ENCODE results near the gene SSRP1. TPM values are rescaled to one million over a fixed set of nuclear protein-coding genes. Genes with fewer than 3 reads are reported as not detected.

The SSRP1 gene
- total and polyA plus RNA-seq, 2 experiments from 2014 or later, result 205 to 216 TPM

DNA sequence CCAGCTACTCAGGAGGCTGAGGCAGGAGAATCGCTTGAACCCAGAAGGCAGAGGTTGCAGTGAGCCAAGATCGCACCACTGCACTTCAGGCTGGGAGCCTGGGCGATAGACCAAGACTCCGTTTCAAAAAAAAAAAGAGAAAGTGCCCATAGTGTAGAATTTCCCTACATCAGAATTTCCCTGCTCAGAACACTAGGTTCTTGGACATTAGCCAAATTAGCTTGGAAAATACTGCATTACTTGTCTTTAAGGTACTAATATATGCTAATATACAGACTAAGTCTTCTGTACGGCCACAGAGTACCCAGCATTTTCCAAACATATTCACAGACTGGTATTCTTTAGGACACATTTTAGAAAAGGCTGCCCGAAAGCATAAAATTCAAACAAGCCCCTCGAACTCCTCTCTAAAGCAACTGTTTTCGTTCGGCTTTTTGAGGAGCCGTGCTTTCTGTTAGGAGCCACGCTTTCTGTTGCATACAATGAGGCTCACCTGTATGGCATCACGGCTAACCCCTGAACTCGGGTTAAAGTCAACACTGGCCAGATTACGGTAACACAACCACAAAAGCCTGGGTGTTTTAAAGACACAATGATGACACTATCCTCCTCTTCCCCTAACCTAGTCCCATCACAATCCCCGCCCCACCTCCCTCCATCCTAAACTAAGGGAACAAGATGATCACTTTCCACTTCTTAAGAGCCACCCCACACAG is 29.4 kb downstream of the SSRP1 start:
- Mint-ChIP-seq H3K4me3 (no peak overlapping the region), H3K27ac (no peak overlapping the region), H3K27me3 (ENCODE audit: insufficient read depth, low read depth, poor library complexity) (peaks cover 19% of the 10 kb centered on the region), H3K9me3 (no peaks in the 10 kb centered on the region; the same call in 2 of the 3 replicates), H3K4me1 (peaks cover 47% of the 10 kb centered on the region), H3K36me3 (ENCODE audit: low read depth) (peaks cover 81% of the 10 kb centered on the region)
- Histone ChIP-seq H3K27me3 (ENCODE audit: insufficient read depth) (no peaks in the 10 kb centered on the region), H3K4me1 (ENCODE audit: insufficient read depth) (peaks cover 7% of the 10 kb centered on the region), H2AFZ (no peak overlapping the region), H3K4me2 (no peak overlapping the region), H3K79me2 (replicated peaks; ENCODE audit: insufficient read depth) (peaks cover 53% of the 10 kb centered on the region), H3K36me3 (ENCODE audit: insufficient read depth) (peaks cover 21% of the 10 kb centered on the region), H3F3A (replicated peaks; ENCODE audit: low read depth) (peaks cover 2% of the 10 kb centered on the region; the same call in 1 of the 2 replicates), H3K4me3 (no peak overlapping the region), H4K20me1 (replicated peaks; ENCODE audit: insufficient read depth) (peaks cover 20% of the 10 kb centered on the region), H3K27ac (ENCODE audit: low read depth) (no peak overlapping the region; the same call in 1 of the 2 replicates), H3K9me2 (ENCODE audit: insufficient read depth) (no peaks in the 10 kb centered on the region)
- DNase-seq (ENCODE audit: low spot score), result no peak
- ATAC-seq, result no peak
- TF ChIP-seq NANOG (IDR thresholded peaks at IDR 0.05; ENCODE audit: borderline replicate concordance), result no peak
- TF ChIP-seq EZH2phosphoT487 (IDR thresholded peaks at IDR 0.05; ENCODE audit: unreplicated experiment), result no peak
- TF ChIP-seq, protein P1, sequence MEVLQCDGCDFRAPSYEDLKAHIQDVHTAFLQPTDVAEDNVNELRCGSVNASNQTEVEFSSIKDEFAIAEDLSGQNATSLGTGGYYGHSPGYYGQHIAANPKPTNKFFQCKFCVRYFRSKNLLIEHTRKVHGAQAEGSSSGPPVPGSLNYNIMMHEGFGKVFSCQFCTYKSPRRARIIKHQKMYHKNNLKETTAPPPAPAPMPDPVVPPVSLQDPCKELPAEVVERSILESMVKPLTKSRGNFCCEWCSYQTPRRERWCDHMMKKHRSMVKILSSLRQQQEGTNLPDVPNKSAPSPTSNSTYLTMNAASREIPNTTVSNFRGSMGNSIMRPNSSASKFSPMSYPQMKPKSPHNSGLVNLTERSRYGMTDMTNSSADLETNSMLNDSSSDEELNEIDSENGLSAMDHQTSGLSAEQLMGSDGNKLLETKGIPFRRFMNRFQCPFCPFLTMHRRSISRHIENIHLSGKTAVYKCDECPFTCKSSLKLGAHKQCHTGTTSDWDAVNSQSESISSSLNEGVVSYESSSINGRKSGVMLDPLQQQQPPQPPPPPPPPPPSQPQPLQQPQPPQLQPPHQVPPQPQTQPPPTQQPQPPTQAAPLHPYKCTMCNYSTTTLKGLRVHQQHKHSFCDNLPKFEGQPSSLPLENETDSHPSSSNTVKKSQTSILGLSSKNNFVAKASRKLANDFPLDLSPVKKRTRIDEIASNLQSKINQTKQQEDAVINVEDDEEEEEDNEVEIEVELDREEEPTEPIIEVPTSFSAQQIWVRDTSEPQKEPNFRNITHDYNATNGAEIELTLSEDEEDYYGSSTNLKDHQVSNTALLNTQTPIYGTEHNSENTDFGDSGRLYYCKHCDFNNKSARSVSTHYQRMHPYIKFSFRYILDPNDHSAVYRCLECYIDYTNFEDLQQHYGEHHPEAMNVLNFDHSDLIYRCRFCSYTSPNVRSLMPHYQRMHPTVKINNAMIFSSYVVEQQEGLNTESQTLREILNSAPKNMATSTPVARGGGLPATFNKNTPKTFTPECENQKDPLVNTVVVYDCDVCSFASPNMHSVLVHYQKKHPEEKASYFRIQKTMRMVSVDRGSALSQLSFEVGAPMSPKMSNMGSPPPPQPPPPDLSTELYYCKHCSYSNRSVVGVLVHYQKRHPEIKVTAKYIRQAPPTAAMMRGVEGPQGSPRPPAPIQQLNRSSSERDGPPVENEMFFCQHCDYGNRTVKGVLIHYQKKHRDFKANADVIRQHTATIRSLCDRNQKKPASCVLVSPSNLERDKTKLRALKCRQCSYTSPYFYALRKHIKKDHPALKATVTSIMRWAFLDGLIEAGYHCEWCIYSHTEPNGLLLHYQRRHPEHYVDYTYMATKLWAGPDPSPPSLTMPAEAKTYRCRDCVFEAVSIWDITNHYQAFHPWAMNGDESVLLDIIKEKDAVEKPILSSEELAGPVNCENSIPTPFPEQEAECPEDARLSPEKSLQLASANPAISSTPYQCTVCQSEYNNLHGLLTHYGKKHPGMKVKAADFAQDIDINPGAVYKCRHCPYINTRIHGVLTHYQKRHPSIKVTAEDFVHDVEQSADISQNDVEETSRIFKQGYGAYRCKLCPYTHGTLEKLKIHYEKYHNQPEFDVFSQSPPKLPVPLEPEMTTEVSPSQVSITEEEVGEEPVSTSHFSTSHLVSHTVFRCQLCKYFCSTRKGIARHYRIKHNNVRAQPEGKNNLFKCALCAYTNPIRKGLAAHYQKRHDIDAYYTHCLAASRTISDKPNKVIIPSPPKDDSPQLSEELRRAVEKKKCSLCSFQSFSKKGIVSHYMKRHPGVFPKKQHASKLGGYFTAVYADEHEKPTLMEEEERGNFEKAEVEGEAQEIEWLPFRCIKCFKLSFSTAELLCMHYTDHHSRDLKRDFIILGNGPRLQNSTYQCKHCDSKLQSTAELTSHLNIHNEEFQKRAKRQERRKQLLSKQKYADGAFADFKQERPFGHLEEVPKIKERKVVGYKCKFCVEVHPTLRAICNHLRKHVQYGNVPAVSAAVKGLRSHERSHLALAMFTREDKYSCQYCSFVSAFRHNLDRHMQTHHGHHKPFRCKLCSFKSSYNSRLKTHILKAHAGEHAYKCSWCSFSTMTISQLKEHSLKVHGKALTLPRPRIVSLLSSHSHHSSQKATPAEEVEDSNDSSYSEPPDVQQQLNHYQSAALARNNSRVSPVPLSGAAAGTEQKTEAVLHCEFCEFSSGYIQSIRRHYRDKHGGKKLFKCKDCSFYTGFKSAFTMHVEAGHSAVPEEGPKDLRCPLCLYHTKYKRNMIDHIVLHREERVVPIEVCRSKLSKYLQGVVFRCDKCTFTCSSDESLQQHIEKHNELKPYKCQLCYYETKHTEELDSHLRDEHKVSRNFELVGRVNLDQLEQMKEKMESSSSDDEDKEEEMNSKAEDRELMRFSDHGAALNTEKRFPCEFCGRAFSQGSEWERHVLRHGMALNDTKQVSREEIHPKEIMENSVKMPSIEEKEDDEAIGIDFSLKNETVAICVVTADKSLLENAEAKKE (CRISPR knock-in tag; IDR thresholded peaks at IDR 0.05), result no peak
- TF ChIP-seq CTCF (conservative IDR thresholded peaks at IDR 0.05; ENCODE audit: low read depth in 2 of 2), result no peak
- TF ChIP-seq POLR2AphosphoS5 (IDR thresholded peaks at IDR 0.05; ENCODE audit: low read depth), result no peak
- TF ChIP-seq JUNB (IDR thresholded peaks at IDR 0.05; ENCODE audit: unreplicated experiment), result no peak
- no peak for TF ChIP-seq CREB1 (CRISPR knock-in tag; IDR thresholded peaks at IDR 0.05; ENCODE audit: low read depth)
- no peak for TF ChIP-seq ZNF331 (CRISPR knock-in tag; IDR thresholded peaks at IDR 0.05; ENCODE audit: low read depth)
- no peak for TF ChIP-seq ZNF114 (CRISPR knock-in tag; IDR thresholded peaks at IDR 0.05)
- no peak for TF ChIP-seq EZH2 (IDR thresholded peaks at IDR 0.05; ENCODE audit: low read depth, unreplicated experiment)
- TF ChIP-seq STAT1 (IDR thresholded peaks at IDR 0.05; ENCODE audit: unreplicated experiment), result no peak
- TF ChIP-seq ETS1 (IDR thresholded peaks at IDR 0.05), result no peak
- TF ChIP-seq, protein P2, sequence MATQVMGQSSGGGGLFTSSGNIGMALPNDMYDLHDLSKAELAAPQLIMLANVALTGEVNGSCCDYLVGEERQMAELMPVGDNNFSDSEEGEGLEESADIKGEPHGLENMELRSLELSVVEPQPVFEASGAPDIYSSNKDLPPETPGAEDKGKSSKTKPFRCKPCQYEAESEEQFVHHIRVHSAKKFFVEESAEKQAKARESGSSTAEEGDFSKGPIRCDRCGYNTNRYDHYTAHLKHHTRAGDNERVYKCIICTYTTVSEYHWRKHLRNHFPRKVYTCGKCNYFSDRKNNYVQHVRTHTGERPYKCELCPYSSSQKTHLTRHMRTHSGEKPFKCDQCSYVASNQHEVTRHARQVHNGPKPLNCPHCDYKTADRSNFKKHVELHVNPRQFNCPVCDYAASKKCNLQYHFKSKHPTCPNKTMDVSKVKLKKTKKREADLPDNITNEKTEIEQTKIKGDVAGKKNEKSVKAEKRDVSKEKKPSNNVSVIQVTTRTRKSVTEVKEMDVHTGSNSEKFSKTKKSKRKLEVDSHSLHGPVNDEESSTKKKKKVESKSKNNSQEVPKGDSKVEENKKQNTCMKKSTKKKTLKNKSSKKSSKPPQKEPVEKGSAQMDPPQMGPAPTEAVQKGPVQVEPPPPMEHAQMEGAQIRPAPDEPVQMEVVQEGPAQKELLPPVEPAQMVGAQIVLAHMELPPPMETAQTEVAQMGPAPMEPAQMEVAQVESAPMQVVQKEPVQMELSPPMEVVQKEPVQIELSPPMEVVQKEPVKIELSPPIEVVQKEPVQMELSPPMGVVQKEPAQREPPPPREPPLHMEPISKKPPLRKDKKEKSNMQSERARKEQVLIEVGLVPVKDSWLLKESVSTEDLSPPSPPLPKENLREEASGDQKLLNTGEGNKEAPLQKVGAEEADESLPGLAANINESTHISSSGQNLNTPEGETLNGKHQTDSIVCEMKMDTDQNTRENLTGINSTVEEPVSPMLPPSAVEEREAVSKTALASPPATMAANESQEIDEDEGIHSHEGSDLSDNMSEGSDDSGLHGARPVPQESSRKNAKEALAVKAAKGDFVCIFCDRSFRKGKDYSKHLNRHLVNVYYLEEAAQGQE (IDR thresholded peaks at IDR 0.05; ENCODE audit: unreplicated experiment), result no peak
